Mucosa of stomach (tissue), 1 donor: ENCODE data around the gene VDR.

Experiments used
- H3K27me3 ChIP-seq: one replicate; pipeline ENCODE4 v1.7.0; 2013; ENCODE audit warnings: mild to moderate bottlenecking, low read length; ENCODE audit not compliant: control insufficient read depth, insufficient read depth
- H3K36me3 ChIP-seq: one replicate; pipeline ENCODE4 v1.7.0; 2013; ENCODE audit warnings: low read length; ENCODE audit not compliant: control insufficient read depth, insufficient read depth
- H3K4me1 ChIP-seq: one replicate; pipeline ENCODE4 v1.7.0; 2013; ENCODE audit warnings: mild to moderate bottlenecking, low read length; ENCODE audit not compliant: control insufficient read depth, insufficient read depth
- H3K4me3 ChIP-seq: one replicate; pipeline ENCODE4 v1.7.0; 2013; ENCODE audit warnings: low read length
- H3K9ac ChIP-seq: one replicate; pipeline ENCODE4 v1.7.0; 2013; ENCODE audit warnings: mild to moderate bottlenecking, low read length, moderate library complexity
- H3K9me3 ChIP-seq: one replicate; pipeline ENCODE4 v1.7.0; 2013; ENCODE audit warnings: mild to moderate bottlenecking, low read length, moderate library complexity; ENCODE audit not compliant: control insufficient read depth
- donor health status: Pancreatic carcinoma.

Gene VDR

DNA sequence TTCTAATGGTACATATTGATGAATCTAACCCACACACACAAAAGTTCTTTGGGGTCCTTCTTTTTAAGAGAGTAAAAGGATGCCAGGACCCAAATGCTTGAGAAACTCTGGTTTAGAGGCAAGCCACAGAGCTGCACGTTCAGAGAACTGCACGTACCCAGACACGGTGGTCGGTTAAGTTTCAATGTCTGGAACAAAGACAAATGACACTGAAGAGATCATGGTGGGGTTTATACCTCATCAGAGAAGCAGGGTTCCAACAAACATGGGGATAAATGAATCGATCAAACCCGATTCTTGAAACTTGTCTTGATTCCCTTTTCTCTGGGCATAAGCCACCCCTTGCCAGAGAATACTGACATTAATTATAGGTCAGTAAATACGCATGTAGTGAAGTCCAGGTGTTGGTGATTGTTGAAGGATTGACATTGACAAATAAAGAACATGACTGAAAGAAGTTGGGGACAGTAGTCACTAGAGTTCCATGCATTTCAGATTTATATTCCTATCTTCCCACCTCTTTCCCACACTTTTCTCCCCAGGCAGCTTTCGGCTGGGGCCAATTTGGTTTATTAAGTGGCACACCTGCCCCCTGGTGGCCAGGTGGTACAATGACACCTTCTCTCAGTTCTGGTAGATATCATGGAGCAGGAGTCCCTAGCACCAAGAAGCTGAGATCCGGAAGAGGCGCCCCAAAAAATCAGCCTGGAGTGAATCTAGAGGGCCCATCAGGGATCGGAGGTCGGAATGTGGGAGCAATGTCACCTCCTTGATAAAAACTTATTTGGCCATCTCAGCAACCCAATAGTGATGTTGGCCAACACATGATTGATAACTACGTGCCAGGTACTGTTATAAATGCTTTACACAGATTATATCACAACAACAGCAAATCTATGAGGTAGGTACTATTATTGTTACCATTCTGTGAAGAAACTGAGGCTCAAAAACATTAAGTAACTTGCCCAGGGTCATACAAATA, 67.3 kb downstream of the VDR start:
- no peak overlapping the region for H3K4me3 ChIP-seq
- H3K4me1 ChIP-seq = peaks cover 4% of the 10 kb centered on the region
- H3K36me3 ChIP-seq = no peaks in the 10 kb centered on the region
- no peak overlapping the region for H3K9ac ChIP-seq
- no peaks in the 10 kb centered on the region for H3K27me3 ChIP-seq
- H3K9me3 ChIP-seq = no peaks in the 10 kb centered on the region

DNA sequence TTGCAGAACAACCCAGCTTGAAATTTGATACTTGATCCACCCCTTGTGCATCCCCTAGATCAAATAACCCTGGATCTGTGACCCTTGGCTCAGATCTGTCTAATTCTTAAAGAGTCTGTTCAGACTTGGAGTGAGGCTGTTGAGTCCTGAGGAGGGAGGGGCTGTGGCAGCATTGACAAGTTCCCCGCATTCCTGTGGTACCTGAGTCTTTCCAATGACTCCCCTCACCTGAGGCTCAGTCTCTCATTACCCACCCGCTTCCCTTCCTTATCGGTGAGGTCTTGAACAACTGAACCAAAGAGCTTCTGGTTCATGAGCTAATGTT, 69.0 kb downstream of the VDR start:
- H3K4me1 ChIP-seq = peaks cover 4% of the 10 kb centered on the region
- H3K36me3 ChIP-seq = no peaks in the 10 kb centered on the region
- no peaks in the 10 kb centered on the region for H3K9me3 ChIP-seq
- no peak overlapping the region for H3K4me3 ChIP-seq
- no peaks in the 10 kb centered on the region for H3K27me3 ChIP-seq
- no peak overlapping the region for H3K9ac ChIP-seq

DNA sequence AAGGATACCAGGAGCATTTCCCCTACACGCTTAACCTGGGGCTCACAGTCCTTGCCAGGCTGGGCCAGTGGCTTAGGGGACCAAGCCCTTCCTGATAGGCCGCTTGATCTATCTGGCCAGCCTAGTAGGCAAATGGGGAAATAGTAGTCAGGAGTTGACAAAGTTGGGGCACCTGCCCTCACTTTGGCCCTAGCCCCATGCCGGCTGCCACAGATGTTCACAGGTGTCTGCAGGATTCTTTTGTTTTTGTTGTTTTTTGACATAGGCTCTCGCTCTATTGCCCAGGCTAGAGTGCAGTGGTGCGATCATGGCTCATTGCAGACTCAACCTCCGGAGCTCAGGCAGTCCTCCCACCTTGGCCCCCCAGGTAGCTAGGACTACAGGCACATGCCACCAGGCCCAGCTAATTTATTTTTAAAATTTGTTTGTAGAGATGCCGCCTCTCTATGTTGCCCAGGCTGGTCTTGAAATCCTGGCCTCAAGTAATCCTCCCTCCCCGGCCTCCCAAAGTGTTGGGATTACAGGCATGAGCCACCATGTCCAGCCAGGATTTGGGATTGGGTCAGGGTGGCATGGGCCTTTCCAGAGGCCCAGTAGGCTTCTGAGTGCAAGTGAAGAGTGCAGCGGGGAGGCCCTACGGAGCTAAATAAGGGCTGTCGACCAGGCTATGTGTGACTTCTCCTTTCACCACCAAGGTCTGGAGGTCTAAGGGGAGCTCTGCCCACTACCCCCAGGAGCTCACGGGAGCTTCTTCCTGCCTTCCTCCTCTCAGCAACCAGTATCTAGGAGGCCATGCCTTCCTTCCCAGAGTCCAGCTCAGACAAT, 69.6 kb downstream of the VDR start:
- Histone ChIP-seq H3K9ac (no peak overlapping the region), H3K9me3 (no peaks in the 10 kb centered on the region), H3K4me1 (peaks cover 4% of the 10 kb centered on the region), H3K4me3 (no peak overlapping the region), H3K27me3 (no peaks in the 10 kb centered on the region), H3K36me3 (no peaks in the 10 kb centered on the region)

DNA sequence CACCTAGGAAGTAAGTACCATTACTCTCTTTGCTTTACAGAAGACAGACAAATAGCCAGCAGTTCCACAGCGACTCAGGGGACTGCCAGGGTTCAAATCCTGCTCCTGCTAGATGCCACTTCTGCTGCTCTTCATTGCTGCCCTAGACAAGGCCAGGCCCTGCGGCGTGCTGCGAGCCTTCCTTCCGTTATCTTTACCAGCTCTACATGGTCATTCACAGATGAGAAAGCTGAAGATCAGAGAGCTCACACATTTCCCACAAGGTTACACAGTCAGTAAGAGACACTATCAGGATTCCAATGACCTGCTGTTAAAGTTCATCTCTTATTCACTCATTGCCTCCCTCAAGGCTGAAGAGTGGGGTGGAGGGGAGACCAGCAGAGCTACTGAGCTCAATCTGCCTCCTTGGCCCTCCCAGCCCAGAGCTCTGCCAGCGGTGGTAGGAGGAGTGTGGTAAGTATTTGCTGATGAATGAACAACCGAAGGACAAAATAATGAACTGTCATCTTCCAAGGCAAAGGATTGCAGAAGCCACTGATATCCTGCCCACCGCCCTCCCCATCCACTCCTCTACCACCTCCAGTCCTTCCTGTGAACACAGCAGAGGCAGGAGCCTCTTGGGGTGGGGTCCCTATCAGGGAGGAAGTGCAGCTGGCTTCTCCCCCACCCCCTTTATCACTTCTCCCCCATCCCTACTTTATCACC, 70.4 kb downstream of the VDR start:
- H3K4me3 ChIP-seq = no peak overlapping the region
- peaks cover 8% of the 10 kb centered on the region for H3K4me1 ChIP-seq
- H3K9me3 ChIP-seq = no peaks in the 10 kb centered on the region
- H3K9ac ChIP-seq = no peak overlapping the region
- H3K36me3 ChIP-seq = no peaks in the 10 kb centered on the region
- no peaks in the 10 kb centered on the region for H3K27me3 ChIP-seq

DNA sequence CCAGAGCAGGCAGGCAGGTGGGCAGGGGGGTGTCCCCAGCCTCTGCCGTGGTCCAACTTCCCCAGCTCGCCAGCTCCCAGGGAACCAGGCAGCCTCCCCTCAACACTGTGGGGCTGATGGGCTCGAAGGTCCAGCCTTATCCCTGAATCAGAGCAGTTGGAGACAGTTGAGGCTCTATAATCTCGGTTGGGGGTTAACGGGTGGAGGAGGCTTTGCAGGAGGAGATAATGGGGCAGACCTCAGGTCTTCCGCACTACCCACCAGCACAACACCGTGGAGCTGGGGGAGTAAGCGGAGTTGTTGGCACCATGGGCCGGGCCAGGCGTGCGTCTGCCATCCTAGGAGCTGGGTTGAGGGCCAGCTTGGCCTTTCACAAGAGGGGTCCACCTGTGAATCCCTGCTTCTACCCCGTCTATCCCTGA, 71.2 kb downstream of the VDR start:
- H3K9me3 ChIP-seq = no peaks in the 10 kb centered on the region
- no peak overlapping the region for H3K4me3 ChIP-seq
- H3K4me1 ChIP-seq = peaks cover 15% of the 10 kb centered on the region
- no peaks in the 10 kb centered on the region for H3K36me3 ChIP-seq
- no peaks in the 10 kb centered on the region for H3K27me3 ChIP-seq
- no peak overlapping the region for H3K9ac ChIP-seq

DNA sequence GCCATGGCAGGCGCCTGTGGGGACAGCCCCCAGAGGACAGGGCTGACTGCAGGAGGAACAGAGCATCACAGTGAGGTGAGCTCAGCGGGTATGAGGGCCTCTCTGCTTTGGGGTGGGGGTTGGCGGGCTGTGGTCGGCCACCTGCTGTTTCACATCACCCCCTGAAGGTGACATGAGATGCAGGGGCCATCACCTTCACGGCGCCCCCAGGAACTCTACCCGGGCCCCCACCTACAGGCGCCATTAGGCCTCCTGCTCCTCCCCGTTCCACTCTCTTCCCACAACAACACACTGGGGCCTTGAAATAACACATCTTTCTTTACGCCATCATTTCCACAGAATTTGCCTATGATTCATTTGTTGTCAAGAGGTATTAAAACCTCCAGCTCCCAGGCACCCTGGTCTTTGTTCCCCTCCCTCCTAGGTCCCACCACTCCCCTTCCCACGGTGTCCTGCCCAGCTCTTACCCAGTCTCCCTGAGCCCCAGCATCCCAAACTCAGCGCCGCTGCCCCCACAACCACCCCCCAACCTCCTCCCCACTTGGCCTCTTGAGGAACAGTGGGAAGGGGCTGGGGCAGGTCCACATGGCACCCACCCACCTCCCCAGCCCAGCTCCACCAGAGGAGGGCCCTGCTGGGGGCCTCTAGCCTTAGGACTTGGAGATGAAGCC, 72.4 kb downstream of the VDR start:
- H3K4me3 ChIP-seq = no peak overlapping the region
- H3K36me3 ChIP-seq = no peaks in the 10 kb centered on the region
- peaks cover 16% of the 10 kb centered on the region for H3K4me1 ChIP-seq
- H3K9me3 ChIP-seq = no peaks in the 10 kb centered on the region
- H3K9ac ChIP-seq = no peak overlapping the region
- H3K27me3 ChIP-seq = no peaks in the 10 kb centered on the region

DNA sequence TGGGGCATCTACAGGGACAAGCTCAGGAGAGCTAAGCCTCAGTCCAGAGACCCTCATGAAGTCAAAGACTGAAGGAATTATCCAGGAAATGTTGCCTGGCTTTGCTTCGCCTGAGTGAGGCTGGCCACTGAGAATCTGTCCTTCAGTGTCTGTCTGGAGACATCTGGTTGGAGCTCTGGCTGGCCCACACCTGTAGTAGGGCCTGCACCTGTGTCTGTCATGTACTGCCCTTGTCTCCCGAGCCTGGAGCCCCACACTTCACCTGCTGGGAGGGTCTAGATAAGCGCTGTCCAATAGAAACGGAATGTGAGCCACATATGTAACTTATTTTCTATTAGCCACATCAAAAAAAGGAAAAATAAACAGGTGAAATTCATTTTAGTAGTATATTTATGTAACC, 75.2 kb downstream of the VDR start:
- no peaks in the 10 kb centered on the region for H3K36me3 ChIP-seq
- no peaks in the 10 kb centered on the region for H3K27me3 ChIP-seq
- H3K4me1 ChIP-seq = peaks cover 36% of the 10 kb centered on the region
- H3K9ac ChIP-seq = peak overlapping the region; percentile 56
- H3K9me3 ChIP-seq = no peaks in the 10 kb centered on the region
- no peak overlapping the region for H3K4me3 ChIP-seq

DNA sequence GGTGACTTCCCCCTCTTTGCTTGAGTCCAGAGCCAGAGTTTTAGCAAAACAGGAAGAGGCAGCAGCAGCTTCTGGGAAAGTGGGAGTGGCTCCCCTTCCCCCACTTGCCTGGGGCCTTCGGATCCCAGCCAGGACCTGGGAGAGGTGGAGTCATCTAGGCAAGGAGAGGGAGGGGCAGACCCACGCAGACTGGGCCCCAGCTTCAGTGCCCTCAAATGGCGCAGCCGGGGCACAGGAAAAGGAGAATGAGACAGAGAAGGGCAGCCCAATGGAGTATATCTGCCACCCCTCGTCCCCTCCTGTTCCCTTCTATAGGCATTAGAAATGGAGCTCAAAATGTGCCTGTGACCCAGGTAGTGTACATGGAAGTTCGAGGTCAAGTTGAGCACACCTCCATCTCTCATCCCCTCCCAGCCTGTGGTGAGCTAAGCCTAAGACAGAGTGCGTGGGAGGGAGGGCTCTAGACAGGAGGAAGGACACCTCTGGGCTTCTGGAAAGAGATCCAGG, 75.8 kb downstream of the VDR start:
- H3K36me3 ChIP-seq = no peaks in the 10 kb centered on the region
- peak overlapping the region; percentile 56 for H3K9ac ChIP-seq
- H3K4me3 ChIP-seq = no peak overlapping the region
- peaks cover 41% of the 10 kb centered on the region for H3K4me1 ChIP-seq
- H3K27me3 ChIP-seq = no peaks in the 10 kb centered on the region
- H3K9me3 ChIP-seq = no peaks in the 10 kb centered on the region

DNA sequence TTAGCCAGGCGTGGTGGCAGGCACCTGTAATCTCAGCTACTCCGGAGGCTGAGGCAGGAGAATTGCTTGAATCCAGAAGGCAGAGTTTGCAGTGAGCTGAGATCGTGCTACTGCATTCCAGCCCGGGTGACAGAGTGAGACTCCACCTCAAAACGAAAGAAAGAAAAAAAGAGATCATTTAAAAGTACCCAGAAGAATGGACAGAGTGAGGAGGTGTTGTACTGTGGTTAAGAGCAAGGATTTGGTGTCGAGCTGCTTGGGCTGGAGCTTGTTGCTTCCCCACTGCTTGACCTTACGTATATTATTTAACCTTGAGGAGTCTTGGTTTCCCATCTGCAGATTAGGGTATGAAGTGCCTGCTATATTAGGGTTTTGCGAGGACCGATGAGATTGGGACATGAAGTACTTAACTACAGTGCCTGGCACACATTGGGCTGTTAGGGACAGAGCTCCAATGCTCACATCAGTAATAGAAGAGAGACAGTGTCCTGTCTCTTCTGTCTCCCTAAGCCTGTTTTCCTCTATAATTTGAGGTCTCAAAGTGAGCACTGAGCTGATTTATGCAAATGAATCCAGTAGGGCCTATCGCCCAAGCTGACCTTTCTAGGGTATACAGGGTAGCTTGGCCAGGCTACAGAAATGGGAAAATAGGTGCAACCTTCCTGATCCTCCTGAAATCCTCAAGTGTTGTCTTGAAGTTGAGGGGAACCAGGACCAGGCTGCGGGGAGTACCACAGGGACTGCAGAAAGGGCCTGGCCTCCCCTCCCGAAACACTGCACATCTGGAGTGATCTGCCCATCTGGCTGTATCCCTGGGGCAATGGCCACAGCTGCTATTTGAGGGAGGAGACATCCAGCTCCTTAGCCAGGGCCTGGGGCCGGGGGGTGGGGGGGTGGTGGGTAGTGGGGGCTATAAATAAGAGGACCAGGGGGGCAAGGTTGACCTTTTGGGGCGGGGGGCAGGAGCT, 76.5 kb downstream of the VDR start:
- H3K27me3 ChIP-seq = no peaks in the 10 kb centered on the region
- H3K9ac ChIP-seq = no peak overlapping the region
- H3K4me3 ChIP-seq = no peak overlapping the region
- no peaks in the 10 kb centered on the region for H3K36me3 ChIP-seq
- no peaks in the 10 kb centered on the region for H3K9me3 ChIP-seq
- peaks cover 42% of the 10 kb centered on the region for H3K4me1 ChIP-seq

DNA sequence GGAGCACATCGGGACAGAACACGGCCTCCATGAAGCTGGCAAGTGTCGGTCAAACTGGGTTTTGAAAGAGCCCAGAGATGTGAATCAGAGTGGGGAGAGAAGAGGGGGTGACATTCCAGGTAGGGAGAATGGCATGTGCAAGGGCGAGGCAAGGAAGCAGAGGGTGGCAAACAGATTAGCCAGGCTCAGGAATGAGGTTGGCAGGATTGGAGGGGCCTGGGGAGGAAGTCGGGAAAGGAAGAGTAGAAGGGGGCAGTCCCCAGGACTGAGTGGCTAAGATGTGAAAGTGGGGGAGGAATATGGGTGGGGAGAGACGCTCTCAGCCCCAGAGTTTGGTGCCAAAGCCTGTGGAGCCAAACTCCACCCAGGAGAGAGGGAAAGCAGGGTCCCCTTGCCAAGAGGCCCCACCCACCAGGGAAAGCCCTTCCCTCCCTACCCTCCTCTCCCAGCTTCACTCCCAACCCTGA, 79.6 kb downstream of the VDR start:
- Histone ChIP-seq H3K9me3 (no peaks in the 10 kb centered on the region), H3K9ac (peak overlapping the region; percentile 23), H3K27me3 (no peaks in the 10 kb centered on the region), H3K36me3 (no peaks in the 10 kb centered on the region), H3K4me3 (no peak overlapping the region), H3K4me1 (peaks cover 70% of the 10 kb centered on the region)
